NCI-H748 (cell line): ENCODE results near the gene NUP43.
"Not testable (repeated sequence)": the region's sequence is repeated elsewhere in the genome, so short reads cannot be mapped to it uniquely, and the experiment has no call there.

Experiments used
- DNase-seq: peaks from one replicate; lab custom pipeline; 2025; ENCODE audit not compliant: unreplicated experiment; lab: John Stamatoyannopoulos, UW

The NUP43 gene

GRCh38 chr6:149746147-149746946 lies at the start of gene NUP43:
Gene NUP43 (minus strand): TSS chr6:149746529. CDS start chr6:149746495, 34 bp downstream.
- DNase-seq = peak; percentile 96

- no peak for DNase-seq
These were observed 37.2 kb upstream of the NUP43 start for GRCh38 chr6:149783551-149783950.

GRCh38 chr6:149782337-149782736 lies 36.0 kb upstream of the NUP43 start:
- no peak for DNase-seq

GRCh38 chr6:149781715-149782114 lies 35.4 kb upstream of the NUP43 start:
- no peak for DNase-seq

- no peak for DNase-seq
These were observed 33.3 kb upstream of the NUP43 start for GRCh38 chr6:149779644-149779963.

- DNase-seq = no peak
These were observed 31.3 kb upstream of the NUP43 start for GRCh38 chr6:149777624-149778023.

- DNase-seq = no peak
These were observed 25.6 kb upstream of the NUP43 start for GRCh38 chr6:149771925-149772324.

- no peak for DNase-seq
These were observed 24.9 kb upstream of the NUP43 start for GRCh38 chr6:149771185-149771584.

GRCh38 chr6:149769676-149770075 lies 23.3 kb upstream of the NUP43 start:
- no peak for DNase-seq

GRCh38 chr6:149766156-149766769 lies 19.9 kb upstream of the NUP43 start:
- no peak for DNase-seq

- DNase-seq = no peak
These were observed 17.5 kb upstream of the NUP43 start for GRCh38 chr6:149763866-149764265.

- no peak for DNase-seq
These were observed 15.1 kb upstream of the NUP43 start for GRCh38 chr6:149761438-149761837.

- no peak for DNase-seq
These were observed 9.9 kb upstream of the NUP43 start for GRCh38 chr6:149756261-149756636.

GRCh38 chr6:149755300-149756260 lies 9.3 kb upstream of the NUP43 start:
- DNase-seq = no peak

GRCh38 chr6:149754548-149754947 lies 8.2 kb upstream of the NUP43 start:
- no peak for DNase-seq

GRCh38 chr6:149753374-149753637 lies 7.0 kb upstream of the NUP43 start:
- DNase-seq = not testable (repeated sequence)

GRCh38 chr6:149752600-149753373 lies 6.5 kb upstream of the NUP43 start:
- no peak for DNase-seq

- not testable (repeated sequence) for DNase-seq
These were observed 5.6 kb upstream of the NUP43 start for GRCh38 chr6:149751920-149752319.

GRCh38 chr6:149751239-149751638 lies 4.9 kb upstream of the NUP43 start:
- DNase-seq = no peak

GRCh38 chr6:149750136-149750609 lies 3.8 kb upstream of the NUP43 start:
- DNase-seq = peak; percentile 90

GRCh38 chr6:149749594-149750135 lies 3.3 kb upstream of the NUP43 start, which contains the start of gene PCMT1:
Gene PCMT1 (plus strand): TSS chr6:149749741. CDS start chr6:149749902, 161 bp downstream.
- DNase-seq = peak; percentile 94
